Measurements from ENCODE around the gene LITAFD. TPM values are rescaled to one million over a fixed set of nuclear protein-coding genes. Genes with fewer than 3 reads are reported as not detected.

LITAFD gene
- total and polyA plus RNA-seq, 2 donors = not detected

DNA sequence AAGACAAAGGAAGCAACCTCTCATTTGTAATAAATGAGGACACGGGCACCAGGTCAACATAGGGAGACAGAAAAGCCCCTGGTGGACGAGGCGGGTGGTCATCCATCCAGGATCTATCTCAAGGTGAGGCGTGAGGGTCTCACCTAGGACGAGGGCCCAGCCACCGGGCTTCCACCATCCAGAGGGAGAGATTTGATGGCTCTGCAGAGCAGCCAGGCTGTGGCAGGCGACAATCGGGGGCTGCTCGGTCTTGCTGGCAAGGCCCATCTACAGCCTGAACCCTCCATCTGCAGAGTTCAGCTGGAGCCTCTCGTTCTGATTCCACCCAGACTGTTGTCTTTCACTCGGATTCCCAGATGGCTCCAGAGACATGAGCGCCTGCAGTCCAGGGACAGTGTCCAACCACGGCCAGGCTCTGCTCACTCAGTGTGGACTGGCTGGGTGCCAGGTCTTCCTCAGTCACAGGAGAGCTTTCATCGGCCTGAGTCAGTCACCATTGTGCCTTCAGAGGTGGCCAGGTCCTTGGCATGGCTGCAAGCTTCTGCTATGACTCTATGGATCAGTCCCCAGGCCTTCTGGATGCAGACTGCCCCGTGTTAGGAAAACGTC lies 5.9 kb downstream of the LITAFD start:
- no peak overlapping the region for H3K27ac ChIP-seq (ENCODE audit: low read depth)
- no peak overlapping the region for H3K4me3 ChIP-seq (ENCODE audit: low read depth, low read length)
- no peaks in the 10 kb centered on the region for H3K4me1 ChIP-seq (ENCODE audit: insufficient read depth)
- whole genome bisulfite sequencing = 68% methylated on average over 16 of the region's 16 CpGs
- no peak for DNase-seq (ENCODE audit: extremely low spot score)
- H3K36me3 ChIP-seq (ENCODE audit: insufficient read depth) = no peaks in the 10 kb centered on the region

DNA sequence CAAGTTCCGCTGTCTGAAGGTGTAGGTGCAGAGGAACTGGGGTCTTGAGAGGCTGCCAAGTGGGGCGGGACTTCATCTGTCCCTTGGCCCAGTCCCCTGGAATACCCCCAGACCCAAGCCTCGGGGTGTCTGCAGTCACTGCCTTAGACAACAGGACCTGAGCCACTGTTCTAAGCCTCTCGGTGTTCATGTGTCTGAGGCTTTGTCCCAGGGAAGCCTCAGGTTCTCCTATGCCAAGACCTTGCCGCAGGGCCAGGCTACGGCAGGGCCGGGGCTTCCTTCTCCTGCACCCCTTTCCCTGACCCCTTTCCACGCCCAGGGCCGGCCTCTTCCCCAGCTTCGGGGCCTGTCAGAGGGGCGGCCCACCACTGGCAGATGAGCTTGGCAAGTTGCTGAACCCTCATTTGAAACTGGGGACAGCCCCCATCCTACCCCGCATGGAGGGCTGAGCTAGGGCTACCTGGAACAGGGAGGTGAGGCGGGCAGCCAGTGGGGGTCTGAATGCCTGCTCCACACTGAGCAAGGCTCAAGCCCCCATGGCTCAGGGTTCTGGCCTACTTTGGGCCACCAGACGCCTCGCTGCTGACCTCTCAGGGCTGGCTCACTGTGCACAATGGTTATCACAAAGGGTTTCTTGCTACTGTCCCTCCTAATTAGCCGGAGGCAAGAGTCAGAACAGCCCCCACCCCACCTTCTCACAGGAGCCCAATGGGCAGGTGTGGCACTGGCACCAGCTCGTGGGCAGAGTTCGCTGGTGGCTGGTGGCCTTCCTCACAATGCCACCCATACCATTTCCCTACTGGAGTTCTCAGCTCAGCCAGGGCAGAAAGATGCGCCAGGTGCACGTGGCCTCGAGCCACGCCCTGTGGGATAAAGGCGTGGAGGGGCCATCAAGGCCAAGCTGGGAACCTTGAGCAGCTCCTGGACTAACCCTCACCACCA lies 7.1 kb downstream of the LITAFD start:
- Histone ChIP-seq H3K4me3 (ENCODE audit: low read depth, low read length) (no peak overlapping the region), H3K4me1 (ENCODE audit: insufficient read depth) (no peaks in the 10 kb centered on the region), H3K36me3 (ENCODE audit: insufficient read depth) (peaks cover 2% of the 10 kb centered on the region), H3K27ac (ENCODE audit: low read depth) (no peak overlapping the region)
- WGBS = 84% methylated on average over 23 of the region's 23 CpGs
- DNase-seq (ENCODE audit: extremely low spot score) = no peak

DNA sequence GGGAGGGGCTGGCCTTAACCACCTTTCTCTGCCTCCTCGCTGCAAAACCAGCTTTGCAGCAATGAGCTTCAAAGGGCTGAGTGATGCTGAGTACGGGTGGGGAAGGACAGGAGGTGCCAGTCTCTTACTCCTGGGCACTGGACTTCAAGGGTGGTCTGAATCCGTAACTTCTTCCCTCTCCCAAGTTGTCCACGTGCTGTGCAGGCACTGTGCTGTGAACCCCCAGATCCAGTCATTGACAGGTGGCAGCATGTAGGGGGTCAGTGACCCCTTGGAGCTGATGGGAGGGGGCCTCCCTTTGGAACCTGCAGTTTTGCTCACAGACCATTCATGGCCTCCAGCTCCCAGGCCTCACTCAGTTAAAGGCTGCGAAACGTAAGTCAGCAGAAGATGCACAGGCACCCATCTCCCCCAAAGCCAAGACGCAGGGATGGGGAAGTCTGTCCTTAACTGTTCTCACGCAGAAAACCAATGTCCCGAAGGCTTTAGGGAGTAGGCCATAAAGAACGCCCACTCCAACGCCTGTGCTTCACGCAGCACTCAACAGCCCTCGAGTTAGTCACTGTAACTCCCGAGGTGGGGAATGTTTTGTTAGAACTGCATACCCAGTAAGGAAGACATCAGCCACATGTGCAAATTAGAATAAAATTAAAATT lies 7.9 kb downstream of the LITAFD start:
- Histone ChIP-seq H3K4me1 (ENCODE audit: insufficient read depth) (no peaks in the 10 kb centered on the region), H3K27ac (ENCODE audit: low read depth) (no peak overlapping the region), H3K36me3 (ENCODE audit: insufficient read depth) (peaks cover 2% of the 10 kb centered on the region), H3K4me3 (ENCODE audit: low read depth, low read length) (no peak overlapping the region)
- 77% methylated on average over 14 of the region's 14 CpGs for WGBS
- DNase-seq (ENCODE audit: extremely low spot score) = no peak

DNA sequence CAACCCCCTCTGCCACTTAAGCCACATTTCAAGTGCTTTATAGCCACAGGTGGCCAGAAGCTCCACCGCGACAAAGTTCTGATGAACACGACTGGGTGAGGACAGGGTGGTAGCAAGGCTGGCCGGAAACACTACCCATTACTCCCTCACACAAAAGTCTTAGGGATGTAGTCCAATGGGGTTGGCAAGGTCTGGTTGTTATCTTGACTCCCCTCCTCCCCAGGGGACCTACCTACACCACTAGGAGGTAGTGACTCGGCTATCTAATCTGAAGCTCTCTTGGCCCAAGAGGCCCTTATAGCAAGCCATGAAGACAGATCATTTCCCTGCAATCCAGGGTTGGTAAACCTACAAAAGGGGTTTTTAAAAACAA lies 8.4 kb downstream of the LITAFD start:
- H3K27ac ChIP-seq (ENCODE audit: low read depth) = no peak overlapping the region
- no peaks in the 10 kb centered on the region for H3K4me1 ChIP-seq (ENCODE audit: insufficient read depth)
- WGBS = 86% methylated on average over 5 of the region's 5 CpGs
- H3K36me3 ChIP-seq (ENCODE audit: insufficient read depth) = peaks cover 2% of the 10 kb centered on the region
- no peak for DNase-seq (ENCODE audit: extremely low spot score)
- H3K4me3 ChIP-seq (ENCODE audit: low read depth, low read length) = no peak overlapping the region

DNA sequence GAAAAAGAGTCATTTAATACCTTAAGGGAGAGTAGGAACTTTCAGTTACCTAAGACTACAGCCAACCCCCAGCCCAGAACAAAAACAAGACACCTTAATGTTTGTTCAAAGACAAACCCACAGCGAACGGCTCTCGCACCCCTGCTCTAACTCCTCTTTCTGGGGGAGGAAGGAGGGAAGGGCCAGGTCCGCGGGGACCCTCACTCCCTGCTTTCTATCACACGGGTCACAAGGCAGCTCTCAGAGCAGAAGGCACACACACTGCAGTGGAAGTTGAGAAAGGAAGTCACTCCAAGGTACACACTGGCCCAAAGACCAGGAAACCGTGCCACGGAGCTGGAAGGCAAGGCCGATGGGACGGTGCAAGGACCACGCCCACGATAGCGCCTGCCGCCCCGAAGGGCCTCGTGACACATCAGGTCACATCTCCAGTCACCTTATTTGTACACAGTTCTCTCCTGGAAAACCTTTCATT lies 10.0 kb downstream of the LITAFD start:
- no peak overlapping the region for H3K4me3 ChIP-seq (ENCODE audit: low read depth, low read length)
- no peak for DNase-seq (ENCODE audit: extremely low spot score)
- no peak overlapping the region for H3K27ac ChIP-seq (ENCODE audit: low read depth)
- peaks cover 2% of the 10 kb centered on the region for H3K36me3 ChIP-seq (ENCODE audit: insufficient read depth)
- no peaks in the 10 kb centered on the region for H3K4me1 ChIP-seq (ENCODE audit: insufficient read depth)
- WGBS = 88% methylated on average over 16 of the region's 16 CpGs

DNA sequence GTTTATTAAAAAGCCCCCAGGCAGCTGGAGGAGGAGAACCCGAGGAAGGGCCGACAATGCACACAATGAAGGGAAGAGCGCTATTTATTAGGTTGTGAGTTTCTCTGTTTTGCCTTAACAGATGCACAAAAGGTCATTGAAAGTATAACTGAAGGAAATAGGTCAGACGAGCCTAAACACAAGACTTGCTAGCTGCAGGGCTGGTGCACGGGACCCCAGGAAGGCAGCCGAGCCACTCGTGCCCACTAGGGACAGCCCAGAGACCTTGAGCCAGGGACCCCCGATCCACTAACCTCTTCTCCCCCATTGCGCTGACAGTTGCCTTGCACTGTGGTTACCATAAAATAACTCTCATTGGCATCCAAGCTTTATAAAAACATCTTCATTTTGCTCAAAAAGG lies 11.3 kb downstream of the LITAFD start:
- Histone ChIP-seq H3K36me3 (ENCODE audit: insufficient read depth) (peaks cover 2% of the 10 kb centered on the region), H3K4me3 (ENCODE audit: low read depth, low read length) (no peak overlapping the region), H3K27ac (ENCODE audit: low read depth) (no peak overlapping the region), H3K4me1 (ENCODE audit: insufficient read depth) (no peaks in the 10 kb centered on the region)
- WGBS = 83% methylated on average over 9 of the region's 9 CpGs
- no peak for DNase-seq (ENCODE audit: extremely low spot score)

DNA sequence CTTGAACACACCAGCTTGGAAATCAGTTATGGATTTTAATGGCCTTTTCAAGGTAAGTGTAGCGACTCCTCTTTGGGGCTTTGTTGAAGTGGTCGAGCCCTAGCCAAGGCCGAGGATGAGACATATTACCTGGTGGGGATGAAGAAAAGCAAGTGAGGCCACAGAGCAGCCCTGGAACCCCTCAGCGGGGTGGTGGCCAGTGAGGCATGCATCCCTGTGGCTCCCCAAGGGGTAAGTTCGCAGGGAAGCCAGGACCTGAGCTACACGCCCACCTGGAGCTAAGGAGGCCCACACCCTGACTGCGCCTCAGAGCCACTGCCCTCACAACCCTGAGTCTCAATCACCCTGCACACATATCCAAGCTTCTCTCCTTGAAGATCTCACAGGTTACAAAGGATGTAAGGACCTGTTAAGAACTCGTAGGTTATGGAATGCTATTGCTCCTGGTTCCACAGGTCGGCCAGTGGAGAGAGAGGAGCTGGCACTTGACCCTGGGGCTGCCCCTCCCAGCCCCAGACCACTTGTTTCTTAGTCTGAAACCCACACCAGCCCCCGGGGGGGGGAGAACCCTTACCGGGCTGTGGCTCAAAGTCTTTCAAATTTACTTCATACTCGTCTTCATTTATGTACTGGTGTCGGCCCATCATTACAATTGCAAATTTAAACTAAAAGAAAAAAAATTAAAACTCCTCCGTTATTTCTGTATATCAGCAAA lies 12.0 kb downstream of the LITAFD start:
- no peak for DNase-seq (ENCODE audit: extremely low spot score)
- peaks cover 2% of the 10 kb centered on the region for H3K36me3 ChIP-seq (ENCODE audit: insufficient read depth)
- no peak overlapping the region for H3K4me3 ChIP-seq (ENCODE audit: low read depth, low read length)
- 88% methylated on average over 14 of the region's 14 CpGs for WGBS
- H3K27ac ChIP-seq (ENCODE audit: low read depth) = no peak overlapping the region
- H3K4me1 ChIP-seq (ENCODE audit: insufficient read depth) = no peaks in the 10 kb centered on the region

DNA sequence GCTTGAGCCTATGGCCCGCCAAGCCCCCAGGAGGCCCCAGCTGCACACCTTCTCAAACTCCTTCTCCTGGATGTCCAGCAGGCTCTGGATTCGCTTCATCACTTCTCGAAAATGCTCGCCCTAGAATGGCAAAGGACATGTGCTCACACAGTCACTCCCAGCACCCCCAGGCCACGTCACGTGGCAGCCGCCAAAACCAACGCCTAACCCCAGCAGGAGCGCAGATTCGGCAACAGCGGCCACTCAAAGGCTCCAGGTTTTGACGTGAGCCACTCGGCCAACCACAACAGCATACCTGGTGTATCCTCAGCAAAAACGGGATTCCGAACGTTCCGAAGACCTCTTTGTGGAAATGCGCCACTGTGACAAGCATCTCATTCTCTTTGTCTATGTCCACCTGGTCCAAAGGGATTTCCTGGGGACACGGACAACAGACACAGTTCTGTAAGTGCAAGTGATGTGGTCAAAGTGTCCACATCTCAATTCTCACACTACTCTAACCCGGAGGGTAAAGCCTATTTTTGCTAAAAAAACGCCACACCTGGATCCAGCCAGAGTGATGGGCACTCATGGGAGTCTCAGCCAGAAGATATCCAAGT lies 12.7 kb downstream of the LITAFD start:
- DNase-seq (ENCODE audit: extremely low spot score) = no peak
- H3K27ac ChIP-seq (ENCODE audit: low read depth) = no peak overlapping the region
- H3K4me3 ChIP-seq (ENCODE audit: low read depth, low read length) = no peak overlapping the region
- peaks cover 2% of the 10 kb centered on the region for H3K36me3 ChIP-seq (ENCODE audit: insufficient read depth)
- 96% methylated on average over 21 of the region's 21 CpGs for WGBS
- no peaks in the 10 kb centered on the region for H3K4me1 ChIP-seq (ENCODE audit: insufficient read depth)

DNA sequence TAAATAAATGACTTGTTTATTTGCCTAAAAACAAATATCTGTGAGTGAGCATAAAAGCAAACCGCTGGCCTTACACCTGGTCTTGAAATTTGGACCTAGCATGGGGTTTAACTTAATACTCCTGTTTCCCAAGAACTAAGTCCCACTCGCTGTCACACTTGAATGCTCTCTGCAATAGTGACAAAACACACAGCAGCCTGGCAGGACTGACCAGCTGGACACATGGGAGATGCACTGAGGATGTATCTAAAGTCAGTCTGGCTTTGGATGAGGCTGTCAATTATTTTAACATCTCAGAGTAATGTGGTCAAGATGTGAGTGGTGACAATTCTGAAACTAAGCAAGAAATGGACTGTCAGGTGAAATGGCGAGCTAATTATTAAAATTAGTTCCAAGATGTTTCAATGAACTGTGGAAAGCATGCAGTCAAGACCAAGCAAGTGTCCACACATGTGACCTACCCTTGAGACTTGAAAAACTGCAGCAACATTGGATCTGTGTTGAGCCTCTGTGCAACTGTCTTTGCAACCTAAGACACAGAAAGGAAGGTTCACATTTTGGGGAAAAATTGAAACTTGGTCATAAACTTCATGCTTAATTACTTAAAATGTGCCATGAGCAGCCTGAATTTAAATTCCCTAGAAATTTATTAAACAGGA lies 16.6 kb downstream of the LITAFD start:
- 94% methylated on average over 3 of the region's 3 CpGs for WGBS
- Histone ChIP-seq H3K4me1 (ENCODE audit: insufficient read depth) (no peaks in the 10 kb centered on the region), H3K27ac (ENCODE audit: low read depth) (no peak overlapping the region), H3K36me3 (ENCODE audit: insufficient read depth) (peaks cover 4% of the 10 kb centered on the region), H3K4me3 (ENCODE audit: low read depth, low read length) (no peak overlapping the region)
- no peak for DNase-seq (ENCODE audit: extremely low spot score)

DNA sequence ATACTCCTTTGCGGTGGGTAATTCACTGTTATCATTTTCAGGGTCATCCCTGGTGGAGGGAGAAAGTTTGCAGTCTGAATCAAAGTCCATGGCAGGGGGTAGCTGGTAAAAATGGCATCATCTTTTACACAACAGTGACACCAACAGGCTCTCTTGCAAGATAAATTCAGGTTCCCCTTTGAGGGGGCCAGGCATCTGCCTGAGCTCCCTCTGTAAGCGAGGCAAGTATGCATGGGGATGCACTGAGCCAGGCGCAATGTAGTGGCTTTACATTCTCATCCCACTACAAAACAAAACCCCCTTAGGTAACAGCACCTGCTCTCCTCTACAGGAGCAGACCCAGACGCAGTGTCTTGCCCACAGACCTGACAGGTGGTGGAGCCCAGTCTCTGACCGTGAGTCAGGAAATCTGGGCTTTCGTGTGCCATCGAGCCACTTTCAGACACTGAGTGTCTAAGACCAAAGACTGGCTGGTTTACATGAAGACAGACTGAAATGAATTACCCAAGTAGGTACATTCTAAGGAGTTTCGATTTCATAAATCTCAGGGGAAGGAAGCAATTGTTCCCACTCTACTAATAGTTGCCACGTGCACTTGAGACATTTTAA lies 17.7 kb downstream of the LITAFD start:
- DNase-seq (ENCODE audit: extremely low spot score) = no peak
- H3K36me3 ChIP-seq (ENCODE audit: insufficient read depth) = peaks cover 6% of the 10 kb centered on the region
- 88% methylated on average over 9 of the region's 9 CpGs for WGBS
- no peaks in the 10 kb centered on the region for H3K4me1 ChIP-seq (ENCODE audit: insufficient read depth)
- H3K27ac ChIP-seq (ENCODE audit: low read depth) = no peak overlapping the region
- H3K4me3 ChIP-seq (ENCODE audit: low read depth, low read length) = no peak overlapping the region

DNA sequence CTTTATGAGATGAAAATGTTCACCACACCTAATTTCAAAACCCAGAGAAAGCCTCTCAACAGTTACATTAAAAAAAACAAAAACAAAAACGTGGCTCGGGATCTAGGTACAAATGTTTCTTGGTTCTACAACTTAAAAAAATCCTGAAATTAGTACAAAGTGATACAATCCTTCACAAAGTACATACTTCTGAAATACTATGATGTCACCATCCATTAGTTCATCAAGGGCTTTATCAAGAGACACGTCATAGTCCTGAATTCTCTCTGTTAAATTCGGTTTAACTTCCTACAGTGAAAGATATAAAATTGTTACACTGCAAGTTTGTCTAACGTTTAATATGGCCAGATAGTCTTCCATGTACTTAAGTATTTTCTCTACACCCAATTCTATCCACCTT lies 18.2 kb downstream of the LITAFD start:
- Histone ChIP-seq H3K4me1 (ENCODE audit: insufficient read depth) (no peaks in the 10 kb centered on the region), H3K36me3 (ENCODE audit: insufficient read depth) (peaks cover 6% of the 10 kb centered on the region), H3K4me3 (ENCODE audit: low read depth, low read length) (no peak overlapping the region), H3K27ac (ENCODE audit: low read depth) (no peak overlapping the region)
- no peak for DNase-seq (ENCODE audit: extremely low spot score)
- 80% methylated on average over 5 of the region's 5 CpGs for WGBS

DNA sequence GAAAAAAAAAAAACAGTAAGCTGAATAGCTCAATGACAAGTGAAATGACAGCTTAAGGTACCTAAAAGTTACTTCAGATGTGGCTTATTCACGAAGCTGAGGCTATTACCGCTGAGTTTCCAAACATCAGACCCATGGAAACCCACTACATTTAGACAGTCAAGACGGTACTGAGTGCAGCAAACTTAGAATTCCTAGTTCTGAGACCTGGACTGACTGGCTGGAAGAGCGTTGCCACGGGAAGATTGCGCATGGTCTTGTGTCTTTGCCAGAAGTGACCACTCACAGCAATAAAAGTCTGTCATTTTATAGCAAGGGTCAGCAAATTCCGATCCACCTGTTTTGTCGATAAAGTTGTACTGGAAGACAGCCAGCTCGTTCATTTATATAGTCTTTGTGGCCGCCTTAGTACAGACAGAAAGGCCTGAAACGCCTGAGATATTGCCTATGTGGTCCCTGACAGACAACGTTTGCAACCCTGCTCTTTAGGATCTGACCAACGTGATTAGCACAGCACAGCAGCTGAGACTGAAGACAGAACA lies 19.2 kb downstream of the LITAFD start:
- H3K36me3 ChIP-seq (ENCODE audit: insufficient read depth) = peaks cover 6% of the 10 kb centered on the region
- WGBS = 83% methylated on average over 13 of the region's 13 CpGs

More for the DNA sequence above, 19.2 kb downstream of the LITAFD start:
- Histone ChIP-seq H3K4me3 (ENCODE audit: low read depth, low read length) (no peak overlapping the region), H3K27ac (ENCODE audit: low read depth) (no peak overlapping the region), H3K4me1 (ENCODE audit: insufficient read depth) (no peaks in the 10 kb centered on the region)
- DNase-seq (ENCODE audit: extremely low spot score) = no peak

All from urinary bladder (tissue), 4 donors.